K562 (cell line): Measurements from ENCODE around the gene TJP3. TPM values are rescaled to one million over a fixed set of nuclear protein-coding genes. Genes with fewer than 3 reads are reported as not detected.

Source experiments
- ATAC-seq: fragments of 200-7000 bp; cut with Tn5 transposase; 3 replicates; pipeline ENCODE4 v1.9.1; 2020; ENCODE audit warnings: moderate library complexity
- BruUV-seq: library from RNA; stranded (reverse); fragments of 400-500 nt; replicated peaks from 2 replicates; lab custom pipeline; 2021; lab: Mats Ljungman, UMichigan
- CTCF ChIA-PET: fragments of 300-600 bp; formaldehyde crosslinking; extraction: SDS; loops from one replicate; lab custom pipeline; 2021; ENCODE audit warnings: low intra/inter-chr PET ratio; lab: Yijun Ruan, JAX
- POLR2A ChIA-PET: fragments of 300-600, 350-650 bp; sonication (Branson Sonifier 250); formaldehyde crosslinking; extraction: SDS; loops from one replicate; lab custom pipeline; 2021; ENCODE audit warnings: antibody characterized with exemption, inconsistent platforms; lab: Yijun Ruan, JAX
- DNase-seq, 4 experiments: peaks; one replicate each; pipeline versions ENCODE4 v3.0.0 to v3.0.0-alpha.2; 2011 to 2018; ENCODE audit warnings: low spot score in 3 of 4, mixed read lengths in 3 of 4; ENCODE audit errors: extremely low read depth in 1 of 4
- FAIRE-seq: peaks from 2 replicates; lab custom pipeline; 2011; peaks lifted over from hg19 to GRCh38; lab: Jason Lieb, UNC
- H2AFZ ChIP-seq: 2 replicates; pipeline ENCODE4 v1.6.0; 2011; ENCODE audit warnings: low read depth, low read length, control low read depth, inconsistent platforms
- H3K27ac ChIP-seq: fragments of 200-600 bp; 3 replicates; pipeline ENCODE4 v1.8.0; 2011; ENCODE audit warnings: low read depth, mild to moderate bottlenecking, control low read depth, inconsistent platforms, low read length, moderate library complexity, mixed read lengths; ENCODE audit errors: extremely low read depth
- H3K27me3 ChIP-seq, 2 experiments: fragments of 300-600 bp in 1 of 2; 2 replicates in 1 of 2; 3 replicates in 1 of 2; pipeline versions ENCODE4 v1.6.0 to v1.8.0; 2011; ENCODE audit warnings: inconsistent platforms in 2 of 2, low read length in 2 of 2, mild to moderate bottlenecking in 1 of 2, mixed read lengths in 1 of 2, moderate library complexity in 1 of 2; ENCODE audit not compliant: control insufficient read depth in 2 of 2, insufficient read depth in 2 of 2
- H3K36me3 ChIP-seq: fragments of 300-600 bp; 3 replicates; pipeline ENCODE4 v1.8.0; 2011; ENCODE audit warnings: mild to moderate bottlenecking, low read length, inconsistent platforms; ENCODE audit not compliant: control insufficient read depth, insufficient read depth
- H3K4me1 ChIP-seq, 2 experiments: fragments of 200-600 bp in 1 of 2; replicated peaks in 1 of 2; 2 replicates in 1 of 2; 3 replicates in 1 of 2; pipeline versions ENCODE4 v1.5.1 to v1.8.0; 2011; ENCODE audit warnings: inconsistent platforms in 2 of 2, low read length in 2 of 2, mild to moderate bottlenecking in 1 of 2, mixed read lengths in 1 of 2, moderate library complexity in 1 of 2; ENCODE audit not compliant: control insufficient read depth in 2 of 2, insufficient read depth in 2 of 2
- H3K4me2 ChIP-seq: 2 replicates; pipeline ENCODE4 v1.6.1; 2011; ENCODE audit warnings: low read length, control low read depth, inconsistent platforms, mixed read lengths; ENCODE audit not compliant: insufficient read depth
- H3K4me3 ChIP-seq: fragments of 200-600 bp; sonication (generic), shearing (Covaris generic); 2 replicates; pipeline ENCODE4 v1.5.1; 2016; ENCODE audit warnings: control low read depth, inconsistent platforms
- H3K79me2 ChIP-seq: fragments of 200-600 bp; 3 replicates; pipeline ENCODE4 v1.8.0; 2011; ENCODE audit warnings: low read length, inconsistent platforms; ENCODE audit not compliant: control insufficient read depth, insufficient read depth
- H3K9ac ChIP-seq, 2 experiments: 2 replicates each; pipeline versions ENCODE4 v1.6.0 to v1.6.1; 2011; ENCODE audit warnings: low read depth in 2 of 2, low read length in 2 of 2, control low read depth in 1 of 2, inconsistent platforms in 1 of 2, mild to moderate bottlenecking in 1 of 2, mixed read lengths in 1 of 2; ENCODE audit not compliant: insufficient read depth in 1 of 2
- H3K9me1 ChIP-seq: one replicate; pipeline ENCODE4 v1.6.0; 2011; ENCODE audit warnings: inconsistent platforms, mild to moderate bottlenecking, low read length, moderate library complexity; ENCODE audit not compliant: control insufficient read depth, insufficient read depth
- H3K9me3 ChIP-seq: replicated peaks from 2 replicates; pipeline ENCODE4 v1.5.1; 2011; ENCODE audit warnings: low read depth, low read length, inconsistent platforms; ENCODE audit not compliant: control insufficient read depth, insufficient read depth
- H4K20me1 ChIP-seq: replicated peaks from 2 replicates; pipeline ENCODE4 v1.6.1; 2011; ENCODE audit warnings: low read length, inconsistent platforms, mixed read lengths; ENCODE audit not compliant: control insufficient read depth, insufficient read depth
- ADNP ChIP-seq: fragments of 200-800 bp; sonication (Bioruptor generic); IDR thresholded peaks from 2 replicates; pipeline ENCODE4 v1.6.1; 2016; ENCODE audit warnings: missing genetic modification characterization, missing compliant biosample characterization
- BCOR ChIP-seq: fragments of 450-650 bp; IDR thresholded peaks from 2 replicates; pipeline ENCODE4 v1.6.1; 2016
- EP400 ChIP-seq: fragments of 450-650 bp; IDR thresholded peaks from 2 replicates; pipeline ENCODE4 v1.6.1; 2017; ENCODE audit warnings: antibody characterized with exemption, mild to moderate bottlenecking, moderate library complexity
- ESRRA ChIP-seq: fragments of 450-650 bp; IDR thresholded peaks from 2 replicates; pipeline ENCODE4 v1.6.1; 2014; ENCODE audit warnings: low read depth, mild to moderate bottlenecking, moderate library complexity, borderline replicate concordance
- GATAD2A ChIP-seq: fragments of 450-650 bp; IDR thresholded peaks from 2 replicates; pipeline ENCODE4 v1.6.1; 2017
- HMGN3 ChIP-seq: IDR thresholded peaks from 2 replicates; pipeline ENCODE4 v1.6.1; 2011; ENCODE audit warnings: borderline replicate concordance, low read depth, mild to moderate bottlenecking, mixed read lengths, low read length; ENCODE audit not compliant: insufficient read length; ENCODE audit errors: extremely low read depth
- MXI1 ChIP-seq: IDR thresholded peaks from 2 replicates; pipeline ENCODE4 v1.6.1; 2011; ENCODE audit warnings: low read depth, mild to moderate bottlenecking, improper control_type of control experiment, low read length
- MYC ChIP-seq, 2 experiments: fragments of 250-450 bp in 1 of 2; sonication (Bioruptor Pico) in 1 of 2; IDR thresholded peaks; 2 replicates each; pipeline versions ENCODE4 v1.5.1 to v1.6.1; 2012 to 2021; ENCODE audit warnings: low read depth in 2 of 2, borderline replicate concordance in 1 of 2, improper control_type of control experiment in 1 of 2, low read length in 1 of 2, mild to moderate bottlenecking in 1 of 2, moderate library complexity in 1 of 2
- NCOR1 ChIP-seq: fragments of 450-650 bp; IDR thresholded peaks from 2 replicates; pipeline ENCODE4 v1.6.1; 2016; ENCODE audit warnings: mild to moderate bottlenecking, moderate library complexity
- POLR2G ChIP-seq: fragments of 200-400 bp; formaldehyde crosslinking; IDR thresholded peaks from 2 replicates; pipeline ENCODE4 v1.6.1; 2017; ENCODE audit warnings: low read depth, mild to moderate bottlenecking, antibody characterized with exemption, low read length, moderate library complexity
- PREB ChIP-seq: sonication (generic); formaldehyde crosslinking; IDR thresholded peaks from 2 replicates; pipeline ENCODE4 v1.8.1; 2023; ENCODE audit warnings: mild to moderate bottlenecking, missing genetic modification reagents
- PTBP1 ChIP-seq: fragments of 200-400 bp; formaldehyde crosslinking; IDR thresholded peaks from 2 replicates; pipeline ENCODE4 v1.6.1; 2017; ENCODE audit warnings: low read depth, low read length
- ZBTB7A ChIP-seq: IDR thresholded peaks from 2 replicates; pipeline ENCODE4 v1.6.1; 2011; ENCODE audit warnings: low read depth, mild to moderate bottlenecking, low read length, moderate library complexity, borderline replicate concordance; ENCODE audit not compliant: control insufficient read depth
- ZFP36 ChIP-seq: fragments of 150-350 bp; IDR thresholded peaks from 2 replicates; pipeline ENCODE4 v1.6.1; 2018; ENCODE audit warnings: low read length, low read depth; ENCODE audit not compliant: partially characterized antibody
- ZNF174 ChIP-seq: fragments of 250-450 bp; sonication (Bioruptor Pico); IDR thresholded peaks from 2 replicates; pipeline ENCODE4 v1.4.0; 2020; ENCODE audit warnings: mild to moderate bottlenecking
- ZNF280A ChIP-seq: fragments of 450-650 bp; IDR thresholded peaks from 2 replicates; pipeline ENCODE4 v1.6.1; 2018; ENCODE audit warnings: mild to moderate bottlenecking, low read depth; ENCODE audit not compliant: partially characterized antibody
- WGBS: fragments of 100-300 bp; shearing (Covaris generic); methylation state at CpG from one replicate; pipeline ENCODE4 v1.1.6; 2016; ENCODE audit warnings: low coverage, mixed read lengths; ENCODE audit not compliant: insufficient coverage; ENCODE audit errors: missing lambda C conversion rate; 5-methylcytosine and 5-hydroxymethylcytosine counted together
- in situ Hi-C: fragments of 300-500 bp; cut with MboI; formaldehyde crosslinking; loops from 4 replicates; pipeline ENCODE4 v1.15.0; 2018; ENCODE audit warnings: inconsistent platforms, mixed read lengths
- intact Hi-C: fragments of 100-400 bp; cut with micrococcal nuclease; formaldehyde crosslinking; loops from 2 replicates; pipeline ENCODE4 v1.14.2; 2022
- polyA plus RNA-seq, 8 experiments: library from polyadenylated mRNA; depleted of rRNA in 4 of 8; stranded (reverse) in 5 of 8; unstranded in 3 of 8; fragments of >200 nt; fragmentation: Nextera tagmentation in 2 of 8; fragmentation: Illumina TruSeq in 1 of 8; extraction: Ambion mirVana in 2 of 8; extraction: Trizol in 1 of 8; gene quantifications; 2 replicates each; pipeline versions ENCODE4 v1.2.1 to v1.2.3, GENCODE V29; 2011 to 2014; ENCODE audit warnings: inconsistent platforms in 1 of 8, missing spikeins in 1 of 8
- total RNA-seq, 7 experiments: library from RNA; depleted of rRNA in 6 of 7; stranded (reverse); fragments of >200 nt in 6 of 7; fragmentation: Illumina TruSeq in 2 of 7; extraction: Trizol in 2 of 7; gene quantifications; 2 replicates each; pipeline versions ENCODE4 v1.2.1 to v1.2.3, GENCODE V29; 2011 to 2021; ENCODE audit warnings: low replicate concordance in 1 of 7
- TF ChIP-seq, protein P1 (sequence below): fragments of 250-450 bp; sonication (Bioruptor Pico); IDR thresholded peaks from 2 replicates; pipeline ENCODE4 v1.5.0; 2020; ENCODE audit warnings: mild to moderate bottlenecking

TJP3 gene
- total and polyA plus RNA-seq, 9 of the 15 experiments (the other 6 are each of a cell fraction or from before 2014, with no cell fraction given) = 0.11 to 2.4 (median 0.57) TPM; not detected in 1

DNA sequence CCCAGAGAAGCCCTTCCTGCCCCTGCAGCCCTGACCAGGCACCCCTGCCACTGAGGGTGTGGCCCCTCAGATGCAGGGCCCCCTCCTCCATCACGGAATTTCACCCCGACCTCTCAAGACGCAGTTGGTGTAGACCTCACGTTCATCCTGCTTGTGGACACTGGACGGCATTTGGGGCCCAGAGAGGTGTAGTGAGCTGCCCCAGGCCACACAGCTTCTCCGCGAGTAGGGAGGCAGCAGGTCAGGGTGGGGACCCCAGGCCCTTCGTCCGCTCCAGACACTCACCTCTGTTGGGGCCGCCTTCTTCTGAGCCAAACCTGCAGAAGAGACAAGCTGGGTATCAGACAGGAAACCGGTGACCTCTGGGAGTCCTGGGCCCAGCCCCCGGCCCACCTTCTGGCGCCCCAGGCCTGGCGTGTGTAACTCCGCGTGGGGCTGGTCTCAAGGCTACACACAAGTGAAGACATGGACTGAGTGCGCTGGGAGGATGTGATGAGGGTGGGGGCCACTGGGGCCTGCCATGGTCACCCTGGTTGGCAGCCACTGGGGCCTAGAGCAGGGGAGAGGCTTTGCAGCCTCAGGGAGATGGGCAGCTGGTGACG lies 41.0 kb upstream of the TJP3 start:
- H3K9me3 ChIP-seq = no peaks in the 10 kb centered on the region
- no peak overlapping the region for H3K4me3 ChIP-seq
- peaks cover 11% of the 10 kb centered on the region; the same call in 1 of the 2 replicates for H4K20me1 ChIP-seq
- 92% methylated on average over 14 of the region's 18 CpGs for WGBS
- ChIA-PET POLR2A (interaction anchor here (0.6 to 1.5 kb wide), 4 partner anchors 23 to 681 kb away, joined by 3 to 4 read pairs (median 3); no protein-coding TSS in a partner anchor), CTCF (interaction anchor here (0.6 kb wide), 1 partner anchor 33 kb away, joined by 4 read pairs; the partner anchor contains the start of gene PIP5K1C)
- BruUV-seq = no TSS peak
- H3K27ac ChIP-seq = no peak overlapping the region
- FAIRE-seq (no peak), ATAC-seq (no peak), DNase-seq (no peak)
- peaks cover 28 to 74% of the 10 kb centered on the region in 2 experiments for H3K4me1 ChIP-seq
- in situ Hi-C loops (no loop called here), intact Hi-C loops (no loop called here)
- H3K4me2 ChIP-seq = no peak overlapping the region
- H2AFZ ChIP-seq = no peak overlapping the region
- H3K27me3 ChIP-seq = no peaks in the 10 kb centered on the region
- H3K36me3 ChIP-seq = peaks cover 42% of the 10 kb centered on the region; the same call in 2 of the 3 replicates
- H3K9ac ChIP-seq = peak overlapping the region in 1 of 2 experiments; percentile 69; a peak in 2 of 4 replicates
- H3K9me1 ChIP-seq = no peaks in the 10 kb centered on the region
- peaks cover 37% of the 10 kb centered on the region for H3K79me2 ChIP-seq
- TF ChIP-seq ZNF280A (no peak), ESRRA (no peak), EP400 (no peak), PTBP1 (0 out of 2 replicates have a peak, but pooled peaks have one; percentile 42), ZBTB7A (peak; percentile 55; the same call in 1 of the 2 replicates), ZFP36 (peak; percentile 76), NCOR1 (no peak), ZNF174 (CRISPR knock-in tag) (no peak), BCOR (peak; percentile 81), MXI1 (no peak), GATAD2A (no peak), PREB (CRISPR knock-in tag) (no peak), HMGN3 (no peak), MYC (IDR thresholded peaks at IDR 0.05; ENCODE audit: low read depth, low read length) (no peak), MYC (CRISPR knock-in tag; IDR thresholded peaks at IDR 0.05; ENCODE audit: borderline replicate concordance, low read depth) (no peak), POLR2G (peak; percentile 38; the same call in 1 of the 2 replicates), ADNP (no peak)
- TF ChIP-seq, protein P1, sequence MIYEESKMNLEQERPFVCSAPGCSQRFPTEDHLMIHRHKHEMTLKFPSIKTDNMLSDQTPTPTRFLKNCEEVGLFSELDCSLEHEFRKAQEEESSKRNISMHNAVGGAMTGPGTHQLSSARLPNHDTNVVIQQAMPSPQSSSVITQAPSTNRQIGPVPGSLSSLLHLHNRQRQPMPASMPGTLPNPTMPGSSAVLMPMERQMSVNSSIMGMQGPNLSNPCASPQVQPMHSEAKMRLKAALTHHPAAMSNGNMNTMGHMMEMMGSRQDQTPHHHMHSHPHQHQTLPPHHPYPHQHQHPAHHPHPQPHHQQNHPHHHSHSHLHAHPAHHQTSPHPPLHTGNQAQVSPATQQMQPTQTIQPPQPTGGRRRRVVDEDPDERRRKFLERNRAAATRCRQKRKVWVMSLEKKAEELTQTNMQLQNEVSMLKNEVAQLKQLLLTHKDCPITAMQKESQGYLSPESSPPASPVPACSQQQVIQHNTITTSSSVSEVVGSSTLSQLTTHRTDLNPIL (CRISPR knock-in tag) = no peak
